ENCODE data around the gene NPIPA2. TPM values are rescaled to one million over a fixed set of nuclear protein-coding genes. Genes with fewer than 3 reads are reported as not detected.
"Not testable (repeated sequence)": the region's sequence is repeated elsewhere in the genome, so short reads cannot be mapped to it uniquely, and the experiment has no call there.

The NPIPA2 gene
- total RNA-seq, 1 donor from 2014 or later = 0.41 TPM

DNA sequence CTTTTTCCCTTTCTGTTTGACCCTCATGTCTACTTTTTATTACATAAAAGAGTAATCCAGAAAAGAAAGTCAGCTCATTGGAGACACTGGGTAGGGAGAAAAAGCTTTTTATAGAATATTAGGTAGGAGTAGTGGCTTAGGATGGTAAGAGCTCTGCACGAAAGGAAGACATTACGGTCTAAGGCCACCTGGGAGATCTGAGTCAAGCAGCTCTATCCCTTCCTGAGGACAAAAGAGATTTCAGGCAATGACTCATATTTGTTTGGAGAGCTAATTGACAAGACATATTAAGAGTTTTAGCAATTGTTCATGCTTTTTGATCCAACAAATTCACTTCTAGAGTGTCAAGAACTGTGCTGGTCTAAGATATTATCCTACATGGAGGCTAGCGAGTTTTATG is 71.6 kb downstream of the NPIPA2 start:
- DNase-seq (ENCODE audit: low spot score in 2 of 2); FAIRE-seq: not testable (repeated sequence)

Other genes starting within 250 kb of the NPIPA2 start
- gene PARN, start 112.3 kb upstream of the NPIPA2 start, total RNA-seq = 30.2 TPM
- gene BFAR, start 109.6 kb upstream of the NPIPA2 start, total RNA-seq = 58.3 TPM
- gene PLA2G10, start 48.2 kb upstream of the NPIPA2 start, total RNA-seq = not detected
- gene NPIPA3, start 39.1 kb upstream of the NPIPA2 start, total RNA-seq = 0.41 TPM
- 57.1 TPM for gene NOMO1, start 91.2 kb downstream of the NPIPA2 start, total RNA-seq
- 48.9 TPM for gene NPIPA1, start 194.9 kb downstream of the NPIPA2 start, total RNA-seq
- 58.3 TPM for gene PDXDC1, start 232.5 kb downstream of the NPIPA2 start, total RNA-seq